ENCODE data around the gene ITGB3. TPM values are rescaled to one million over a fixed set of nuclear protein-coding genes. Genes with fewer than 3 reads are reported as not detected.

Gene ITGB3
- total and polyA plus RNA-seq, 2 of the 8 experiments (the other 6 are each of a cell fraction or from before 2014, with no cell fraction given) = 0.08 to 0.09 TPM

DNA sequence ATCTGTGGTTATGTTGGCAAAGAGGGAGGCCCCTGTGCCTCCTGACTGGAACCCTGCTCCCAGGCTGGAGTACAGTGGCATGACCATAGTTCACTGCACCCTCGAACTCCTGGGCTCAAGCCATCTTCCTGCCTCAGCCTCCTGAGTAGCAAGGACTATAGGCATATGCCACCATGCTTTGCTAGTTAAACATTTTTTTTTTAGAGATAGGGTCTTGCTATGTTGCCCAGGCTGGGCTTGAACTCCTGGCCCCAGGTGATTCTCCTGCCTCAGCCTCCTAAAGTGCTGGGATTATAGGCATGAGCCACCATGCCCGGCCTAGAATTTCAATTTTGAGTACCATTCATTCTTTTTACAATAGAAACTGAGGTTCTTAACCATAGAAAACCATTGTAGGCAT, 21.2 kb upstream of the ITGB3 start (continued):
- no peak for TF ChIP-seq TAF7 (optimal IDR thresholded peaks at IDR 0.05; ENCODE audit: borderline replicate concordance, low read depth, low read length)
- TF ChIP-seq FOSL1 (IDR thresholded peaks at IDR 0.05; ENCODE audit: insufficient read depth, low read depth, low read length) = no peak
- TF ChIP-seq SIN3A (conservative IDR thresholded peaks at IDR 0.05 in 1 of 2, IDR thresholded peaks at IDR 0.05 in 1 of 2; ENCODE audit: low read depth in 1 of 2, low read length in 2 of 2) = no peak
